Suprapubic skin (tissue), 4 donors: ENCODE data around the gene JDP2. TPM values are rescaled to one million over a fixed set of nuclear protein-coding genes. Genes with fewer than 3 reads are reported as not detected.

Source experiments
- DNase-seq, 2 donors: peaks; one replicate each; pipeline ENCODE4 v3.0.0-alpha.2; 2019; ENCODE audit warnings: low spot score in 2 of 2
- H3K27ac ChIP-seq: fragments of 200-600 bp; sonication (generic); one replicate; pipeline ENCODE4 v1.5.1; 2019
- H3K27me3 ChIP-seq: fragments of 200-600 bp; sonication (generic); one replicate; pipeline ENCODE4 v1.5.1; 2019
- H3K36me3 ChIP-seq: fragments of 200-600 bp; sonication (generic); one replicate; pipeline ENCODE4 v1.5.1; 2019
- H3K4me1 ChIP-seq: fragments of 200-600 bp; sonication (generic); one replicate; pipeline ENCODE4 v1.5.1; 2019
- H3K4me3 ChIP-seq: fragments of 200-600 bp; sonication (generic); one replicate; pipeline ENCODE4 v1.5.1; 2019; ENCODE audit warnings: mild to moderate bottlenecking
- H3K9me3 ChIP-seq: fragments of 200-600 bp; sonication (generic); one replicate; pipeline ENCODE4 v1.5.1; 2019
- EP300 ChIP-seq: sonication (generic); formaldehyde crosslinking; IDR thresholded peaks from one replicate; pipeline ENCODE4 v1.6.1; 2017; ENCODE audit warnings: antibody characterized with exemption
- POLR2A ChIP-seq, 2 donors: fragments of 450-650 bp; IDR thresholded peaks; one replicate each; pipeline ENCODE4 v1.6.1; 2017; ENCODE audit warnings: antibody characterized with exemption in 2 of 2, mild to moderate bottlenecking in 2 of 2, moderate library complexity in 2 of 2
- POLR2AphosphoS5 ChIP-seq, 3 donors: sonication (generic); formaldehyde crosslinking; IDR thresholded peaks; one replicate each; pipeline ENCODE4 v1.6.1; 2017; ENCODE audit warnings: antibody characterized with exemption in 3 of 3
- WGBS: methylation state at CpG from one replicate; pipeline ENCODE4 v1.1.5; 2018; 5-methylcytosine and 5-hydroxymethylcytosine counted together
- total RNA-seq, 4 donors: library from RNA; depleted of rRNA; stranded (reverse); fragments of >200 nt; gene quantifications; one replicate each; pipeline ENCODE4 v1.1.0, GENCODE V29; 2016
- TF ChIP-seq, protein P1 (sequence below), 2 donors: fragments of 200-600 bp in 1 of 2; fragments of 450-650 bp in 1 of 2; sonication (generic) in 1 of 2; IDR thresholded peaks; one replicate each; pipeline ENCODE4 v1.5.1; 2016 to 2019; ENCODE audit warnings: antibody characterized with exemption in 2 of 2, mild to moderate bottlenecking in 1 of 2, moderate library complexity in 1 of 2

Gene JDP2
- total RNA-seq, 4 donors from 2014 or later = 36.0 to 72.7 (median 50.4) TPM

DNA sequence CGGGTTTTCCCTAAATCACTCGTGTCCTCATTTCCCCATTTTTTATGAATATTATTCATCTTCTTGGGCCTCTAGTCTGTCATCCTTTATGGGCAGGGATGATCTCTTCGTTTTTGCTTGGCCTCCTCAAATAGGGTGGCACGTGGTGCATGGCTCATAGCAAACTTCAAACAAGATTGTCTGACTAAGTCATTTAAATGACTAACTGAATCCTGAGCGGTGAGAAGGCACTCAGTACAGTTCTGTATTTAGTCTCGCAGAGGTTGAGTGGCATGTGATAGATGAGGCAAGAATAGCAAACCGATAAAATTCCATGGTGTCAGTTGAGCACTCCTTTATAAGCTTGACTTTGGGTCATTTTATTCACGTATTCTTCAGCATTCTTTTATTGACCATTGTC, 5.7 kb upstream of the JDP2 start:
- Histone ChIP-seq H3K27ac (no peak overlapping the region), H3K4me1 (peaks cover 22% of the 10 kb centered on the region), H3K27me3 (no peaks in the 10 kb centered on the region), H3K9me3 (no peaks in the 10 kb centered on the region), H3K4me3 (no peak overlapping the region), H3K36me3 (no peaks in the 10 kb centered on the region)
- 89% methylated on average over 8 of the region's 8 CpGs for WGBS
- no peak for DNase-seq
- TF ChIP-seq POLR2A (IDR thresholded peaks at IDR 0.05) (no peak), EP300 (no peak), POLR2AphosphoS5 (IDR thresholded peaks at IDR 0.05) (no peak)
- TF ChIP-seq, protein P1, sequence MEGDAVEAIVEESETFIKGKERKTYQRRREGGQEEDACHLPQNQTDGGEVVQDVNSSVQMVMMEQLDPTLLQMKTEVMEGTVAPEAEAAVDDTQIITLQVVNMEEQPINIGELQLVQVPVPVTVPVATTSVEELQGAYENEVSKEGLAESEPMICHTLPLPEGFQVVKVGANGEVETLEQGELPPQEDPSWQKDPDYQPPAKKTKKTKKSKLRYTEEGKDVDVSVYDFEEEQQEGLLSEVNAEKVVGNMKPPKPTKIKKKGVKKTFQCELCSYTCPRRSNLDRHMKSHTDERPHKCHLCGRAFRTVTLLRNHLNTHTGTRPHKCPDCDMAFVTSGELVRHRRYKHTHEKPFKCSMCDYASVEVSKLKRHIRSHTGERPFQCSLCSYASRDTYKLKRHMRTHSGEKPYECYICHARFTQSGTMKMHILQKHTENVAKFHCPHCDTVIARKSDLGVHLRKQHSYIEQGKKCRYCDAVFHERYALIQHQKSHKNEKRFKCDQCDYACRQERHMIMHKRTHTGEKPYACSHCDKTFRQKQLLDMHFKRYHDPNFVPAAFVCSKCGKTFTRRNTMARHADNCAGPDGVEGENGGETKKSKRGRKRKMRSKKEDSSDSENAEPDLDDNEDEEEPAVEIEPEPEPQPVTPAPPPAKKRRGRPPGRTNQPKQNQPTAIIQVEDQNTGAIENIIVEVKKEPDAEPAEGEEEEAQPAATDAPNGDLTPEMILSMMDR (IDR thresholded peaks at IDR 0.05) = no peak

DNA sequence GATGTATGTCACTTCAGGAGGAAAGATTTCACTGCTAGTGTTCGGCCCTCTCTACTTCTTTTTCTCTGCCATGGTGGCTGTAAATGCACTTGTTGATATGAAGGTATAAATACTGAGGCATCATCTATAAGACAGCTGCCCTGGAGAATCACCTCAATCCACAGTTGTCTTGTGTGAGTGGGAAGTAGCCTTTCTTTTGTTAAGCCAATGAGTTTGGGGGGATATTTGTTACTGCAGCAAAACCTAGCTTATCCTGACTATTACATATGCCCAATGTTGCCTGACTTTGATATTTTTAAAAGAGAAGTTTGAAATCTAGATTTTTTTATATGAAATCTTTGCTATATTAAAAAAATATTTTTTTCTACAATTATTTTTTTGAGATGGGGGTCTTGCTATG, 3.3 kb upstream of the JDP2 start:
- no peak for DNase-seq
- H3K36me3 ChIP-seq = no peaks in the 10 kb centered on the region
- peaks cover 24% of the 10 kb centered on the region for H3K4me1 ChIP-seq
- no peak overlapping the region for H3K27ac ChIP-seq
- 42% methylated on average over 1 of the region's 1 CpG for WGBS
- H3K27me3 ChIP-seq = no peaks in the 10 kb centered on the region
- no peaks in the 10 kb centered on the region for H3K9me3 ChIP-seq
- no peak overlapping the region for H3K4me3 ChIP-seq
- TF ChIP-seq EP300 = no peak
- TF ChIP-seq, protein P1 (IDR thresholded peaks at IDR 0.05) = no peak

DNA sequence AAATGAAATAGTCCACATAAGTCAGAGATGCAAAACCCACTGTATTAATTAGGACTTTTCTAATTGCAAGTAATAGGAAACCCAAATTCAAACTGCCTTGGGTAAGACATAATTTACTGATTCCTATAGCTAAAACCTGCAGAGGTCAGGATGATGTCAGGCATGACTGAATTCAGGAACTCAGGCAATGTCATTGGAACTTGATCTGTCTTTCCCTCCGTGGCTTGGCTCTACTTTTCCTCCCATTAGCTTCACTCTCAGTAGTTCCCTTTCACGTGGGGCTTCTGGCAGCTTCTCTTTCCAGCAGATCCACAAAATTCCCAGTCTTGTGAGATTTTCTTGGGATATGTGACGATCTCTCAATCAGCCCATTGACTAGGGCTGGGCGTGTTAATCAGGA, 2.4 kb upstream of the JDP2 start:
- Histone ChIP-seq H3K36me3 (no peaks in the 10 kb centered on the region), H3K4me1 (peaks cover 32% of the 10 kb centered on the region), H3K9me3 (no peaks in the 10 kb centered on the region), H3K27ac (no peak overlapping the region), H3K4me3 (no peak overlapping the region), H3K27me3 (no peaks in the 10 kb centered on the region)
- WGBS = 73% methylated on average over 4 of the region's 4 CpGs
- DNase-seq = no peak
- no peak for TF ChIP-seq EP300
- no peak for TF ChIP-seq POLR2A (IDR thresholded peaks at IDR 0.05)
- TF ChIP-seq, protein P1 (IDR thresholded peaks at IDR 0.05) = no peak
- no peak for TF ChIP-seq POLR2AphosphoS5 (IDR thresholded peaks at IDR 0.05)

DNA sequence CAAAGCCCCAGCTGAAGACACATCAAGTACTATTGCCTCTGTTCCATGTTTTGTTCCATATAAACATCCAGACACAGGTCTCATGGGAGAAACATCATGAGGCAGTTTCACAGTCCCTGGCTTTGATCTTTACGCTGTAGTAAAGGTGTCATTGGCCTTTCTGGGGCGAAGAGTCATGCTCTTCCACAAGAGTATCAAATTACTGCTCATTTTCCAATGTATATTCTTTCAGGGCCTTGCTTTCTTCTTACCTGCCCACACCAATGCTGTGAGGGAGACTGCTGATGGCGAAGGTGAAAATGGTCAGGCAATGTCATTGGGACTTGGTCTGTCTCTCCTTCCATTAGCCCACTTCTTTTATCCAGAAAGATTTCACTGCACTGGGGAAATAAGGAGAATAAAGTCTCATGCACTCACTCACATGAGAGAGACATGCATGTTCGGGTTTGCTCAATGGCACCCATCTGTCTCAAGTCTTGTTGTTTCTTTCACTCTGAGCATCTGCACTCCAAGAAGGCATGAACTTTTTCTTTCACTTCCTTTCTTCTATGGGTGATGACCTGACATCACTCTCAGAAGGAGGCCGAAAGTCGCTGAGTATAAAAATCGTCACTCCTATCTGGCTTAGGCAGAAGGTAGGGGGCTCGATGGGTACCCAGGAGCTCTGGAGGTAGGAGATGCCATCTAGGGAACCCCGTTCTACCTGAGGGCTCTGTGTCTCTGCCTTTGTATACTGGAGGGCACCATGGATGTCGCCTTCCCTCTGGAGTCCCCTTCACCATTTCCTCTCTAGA, 1.3 kb upstream of the JDP2 start:
- no peak for DNase-seq
- H3K27ac ChIP-seq = peak overlapping the region; percentile 84
- H3K9me3 ChIP-seq = no peaks in the 10 kb centered on the region
- TF ChIP-seq POLR2A (IDR thresholded peaks at IDR 0.05) (no peak), EP300 (no peak), POLR2AphosphoS5 (IDR thresholded peaks at IDR 0.05) (no peak)
- TF ChIP-seq, protein P1 (IDR thresholded peaks at IDR 0.05) = no peak
- H3K4me3 ChIP-seq = peak overlapping the region; percentile 81
- H3K4me1 ChIP-seq = peaks cover 43% of the 10 kb centered on the region
- whole genome bisulfite sequencing = 89% methylated on average over 10 of the region's 10 CpGs
- H3K27me3 ChIP-seq = no peaks in the 10 kb centered on the region
- H3K36me3 ChIP-seq = no peaks in the 10 kb centered on the region

DNA sequence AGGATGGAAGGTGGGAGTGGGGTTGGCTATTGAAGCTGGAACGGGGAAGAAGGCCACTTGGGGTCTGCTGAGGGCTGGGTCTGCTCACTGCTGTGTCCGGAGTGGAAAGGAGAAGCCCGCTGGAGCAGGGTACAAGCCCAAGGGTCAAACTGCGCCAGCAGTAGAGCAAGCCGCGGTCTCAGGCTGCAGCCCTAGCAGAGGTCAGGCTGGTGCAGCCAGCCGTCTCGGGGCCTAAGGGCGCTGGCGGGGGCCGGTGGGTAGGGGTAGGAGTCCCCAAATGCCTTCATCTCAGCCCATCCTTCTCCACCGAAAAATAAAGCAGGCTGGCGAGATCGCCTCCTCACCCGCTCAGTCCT, 718 bp upstream of the JDP2 start:
- TF ChIP-seq, protein P1 (IDR thresholded peaks at IDR 0.05) = no peak
- DNase-seq = peak in 1 of 2 donors; percentile 73
- Histone ChIP-seq H3K9me3 (no peaks in the 10 kb centered on the region), H3K36me3 (no peaks in the 10 kb centered on the region), H3K27me3 (no peaks in the 10 kb centered on the region), H3K27ac (peak overlapping the region; percentile 84), H3K4me1 (peaks cover 43% of the 10 kb centered on the region), H3K4me3 (peak overlapping the region; percentile 81)
- WGBS = 70% methylated on average over 6 of the region's 15 CpGs
